MM.1S (cell line): ENCODE measurements around the gene LHCGR.

Experiments
- DNase-seq: peaks from one replicate; pipeline ENCODE4 v3.0.0-alpha.2; 2015
- H2AFZ ChIP-seq: fragments of 300-600 bp; sonication (generic); 2 replicates; pipeline ENCODE4 v1.6.0; 2016; ENCODE audit warnings: antibody characterized with exemption, low read length
- H3F3A ChIP-seq: fragments of 300-600 bp; sonication (generic); 2 replicates; pipeline ENCODE4 v1.6.1; 2016; ENCODE audit warnings: mild to moderate bottlenecking, antibody characterized with exemption, low read length, moderate library complexity, mixed read lengths; ENCODE audit not compliant: insufficient read depth
- H3K27ac ChIP-seq: fragments of 300-600 bp; sonication (generic); 2 replicates; pipeline ENCODE4 v1.5.1; 2016; ENCODE audit warnings: mild to moderate bottlenecking, low read length
- H3K27me3 ChIP-seq: fragments of 300-600 bp; sonication (generic); replicated peaks from 2 replicates; pipeline ENCODE4 v1.6.0; 2016; ENCODE audit warnings: low read length; ENCODE audit not compliant: insufficient read depth
- H3K36me3 ChIP-seq: fragments of 300-600 bp; sonication (generic); replicated peaks from 2 replicates; pipeline ENCODE4 v1.6.1; 2016; ENCODE audit warnings: mild to moderate bottlenecking, low read length, mixed read lengths; ENCODE audit not compliant: insufficient read depth
- H3K4me1 ChIP-seq: fragments of 300-600 bp; sonication (generic); 2 replicates; pipeline ENCODE4 v1.6.1; 2016; ENCODE audit warnings: low read length, mixed read lengths
- H3K4me2 ChIP-seq: fragments of 300-600 bp; sonication (generic); 2 replicates; pipeline ENCODE4 v1.6.0; 2016; ENCODE audit warnings: low read depth, low read length
- H3K4me3 ChIP-seq: fragments of 300-600 bp; sonication (generic); 2 replicates; pipeline ENCODE4 v1.5.1; 2016; ENCODE audit warnings: low read length, mixed read lengths
- H3K79me2 ChIP-seq: fragments of 300-600 bp; sonication (generic); 2 replicates; pipeline ENCODE4 v1.6.1; 2016; ENCODE audit warnings: mixed run types, low read length, mixed read lengths
- H3K9ac ChIP-seq: fragments of 300-600 bp; sonication (generic); 2 replicates; pipeline ENCODE4 v1.6.1; 2016; ENCODE audit warnings: low read length, mixed read lengths
- H3K9me2 ChIP-seq: fragments of 300-600 bp; sonication (generic); replicated peaks from 2 replicates; pipeline ENCODE4 v1.6.1; 2016; ENCODE audit warnings: mild to moderate bottlenecking, low read length, mixed read lengths; ENCODE audit not compliant: insufficient read depth
- H3K9me3 ChIP-seq: fragments of 300-600 bp; sonication (generic); replicated peaks from 2 replicates; pipeline ENCODE4 v1.6.1; 2016; ENCODE audit warnings: mild to moderate bottlenecking, low read length, mixed read lengths; ENCODE audit not compliant: insufficient read depth
- H4K20me1 ChIP-seq: fragments of 300-600 bp; sonication (generic); 2 replicates; pipeline ENCODE4 v1.6.1; 2016; ENCODE audit warnings: mild to moderate bottlenecking, low read length, moderate library complexity, mixed read lengths; ENCODE audit not compliant: insufficient read depth
- EZH2 ChIP-seq: fragments of 300-600 bp; sonication (generic); optimal IDR thresholded peaks from 2 replicates; pipeline ENCODE3; 2017; ENCODE audit warnings: low read depth, mild to moderate bottlenecking, antibody characterized with exemption, low read length, mixed read lengths
- EZH2phosphoT487 ChIP-seq: fragments of 300-600 bp; sonication (generic); IDR thresholded peaks from 2 replicates; pipeline ENCODE4 v1.6.1; 2018; ENCODE audit warnings: antibody characterized with exemption, low read length
- TF ChIP-seq, protein P1 (sequence below): fragments of 300-600 bp; sonication (generic); IDR thresholded peaks from 2 replicates; pipeline ENCODE4 v1.5.1; 2016; ENCODE audit warnings: antibody characterized with exemption, low read length, mixed read lengths

Gene LHCGR

DNA sequence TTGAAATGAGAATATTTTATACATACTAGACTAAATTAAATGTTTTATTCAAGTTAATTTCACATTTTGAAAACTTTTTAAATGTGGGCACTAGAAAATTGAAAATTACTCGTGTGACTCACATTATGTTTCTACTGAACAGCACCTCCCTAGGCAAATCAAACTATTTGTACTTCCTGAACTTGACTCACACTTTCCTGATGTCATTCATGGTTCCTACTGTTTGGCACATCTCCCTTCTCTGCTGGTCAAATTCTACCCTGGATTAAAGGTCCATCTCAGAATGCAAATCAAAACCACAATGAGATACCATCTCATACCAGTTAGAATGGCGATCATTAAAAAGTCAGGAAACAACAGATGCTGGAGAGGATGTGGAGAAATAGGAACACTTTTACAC is 16.7 kb downstream of the LHCGR start:
- Histone ChIP-seq H3K9me2 (no peaks in the 10 kb centered on the region), H2AFZ (no peak overlapping the region), H3K9ac (no peak overlapping the region), H3K27ac (no peak overlapping the region), H4K20me1 (no peaks in the 10 kb centered on the region), H3K4me1 (no peaks in the 10 kb centered on the region), H3K27me3 (no peaks in the 10 kb centered on the region), H3K36me3 (no peaks in the 10 kb centered on the region), H3K4me2 (no peak overlapping the region), H3F3A (no peaks in the 10 kb centered on the region), H3K79me2 (no peaks in the 10 kb centered on the region), H3K4me3 (no peak overlapping the region), H3K9me3 (no peaks in the 10 kb centered on the region)
- TF ChIP-seq, protein P1, sequence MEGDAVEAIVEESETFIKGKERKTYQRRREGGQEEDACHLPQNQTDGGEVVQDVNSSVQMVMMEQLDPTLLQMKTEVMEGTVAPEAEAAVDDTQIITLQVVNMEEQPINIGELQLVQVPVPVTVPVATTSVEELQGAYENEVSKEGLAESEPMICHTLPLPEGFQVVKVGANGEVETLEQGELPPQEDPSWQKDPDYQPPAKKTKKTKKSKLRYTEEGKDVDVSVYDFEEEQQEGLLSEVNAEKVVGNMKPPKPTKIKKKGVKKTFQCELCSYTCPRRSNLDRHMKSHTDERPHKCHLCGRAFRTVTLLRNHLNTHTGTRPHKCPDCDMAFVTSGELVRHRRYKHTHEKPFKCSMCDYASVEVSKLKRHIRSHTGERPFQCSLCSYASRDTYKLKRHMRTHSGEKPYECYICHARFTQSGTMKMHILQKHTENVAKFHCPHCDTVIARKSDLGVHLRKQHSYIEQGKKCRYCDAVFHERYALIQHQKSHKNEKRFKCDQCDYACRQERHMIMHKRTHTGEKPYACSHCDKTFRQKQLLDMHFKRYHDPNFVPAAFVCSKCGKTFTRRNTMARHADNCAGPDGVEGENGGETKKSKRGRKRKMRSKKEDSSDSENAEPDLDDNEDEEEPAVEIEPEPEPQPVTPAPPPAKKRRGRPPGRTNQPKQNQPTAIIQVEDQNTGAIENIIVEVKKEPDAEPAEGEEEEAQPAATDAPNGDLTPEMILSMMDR = no peak
- no peak for TF ChIP-seq EZH2
- TF ChIP-seq EZH2phosphoT487 = no peak
- no peak for DNase-seq

- TF ChIP-seq, protein P1 = no peak
- no peak for TF ChIP-seq EZH2
- TF ChIP-seq EZH2phosphoT487 = no peak
These were observed 19.3 kb downstream of the LHCGR start for GRCh38 chr2:48736251-48736650.

DNA sequence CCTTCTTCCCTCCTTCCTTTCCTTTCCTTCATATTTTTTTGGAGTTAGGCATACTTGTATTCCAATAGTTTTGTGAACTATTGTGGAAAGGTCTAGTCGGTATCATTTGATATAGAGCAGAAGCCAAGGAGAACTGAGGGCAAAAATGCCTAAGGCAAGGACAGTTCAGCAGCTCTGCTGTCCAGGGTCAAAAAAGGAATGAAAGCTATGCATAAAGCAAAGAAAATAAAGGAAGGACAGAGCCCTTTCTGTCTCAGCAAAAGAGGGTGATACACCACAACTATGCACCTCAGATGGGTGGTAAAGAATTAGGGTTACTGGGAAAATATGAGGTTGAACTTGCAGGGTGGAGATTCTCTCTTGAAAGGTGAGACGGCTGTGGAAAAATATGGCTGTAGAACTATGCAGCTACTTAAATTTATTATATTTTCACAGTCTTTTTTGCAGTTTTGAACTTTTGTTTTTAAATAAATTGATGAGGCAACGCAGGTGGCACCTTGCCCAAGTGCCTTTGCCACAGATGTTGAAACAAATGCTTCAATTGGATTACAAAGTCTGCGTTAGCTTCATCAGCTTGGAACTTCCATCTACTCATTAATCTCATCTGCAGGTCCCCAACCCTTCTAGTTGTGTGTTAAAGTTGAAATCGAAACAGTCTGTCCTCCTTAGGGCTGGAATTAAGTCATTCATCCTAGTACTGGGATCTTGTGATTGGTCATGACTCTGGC is 20.8 kb downstream of the LHCGR start:
- DNase-seq = no peak
- H3K9me3 ChIP-seq = no peaks in the 10 kb centered on the region

More at GRCh38 chr2:48736251-48736650, 19.3 kb downstream of the LHCGR start:
- Histone ChIP-seq H3K4me2 (no peak overlapping the region), H3K9ac (no peak overlapping the region), H3K9me3 (no peaks in the 10 kb centered on the region), H2AFZ (no peak overlapping the region), H3K27ac (no peak overlapping the region), H3K4me3 (no peak overlapping the region), H4K20me1 (no peaks in the 10 kb centered on the region), H3K27me3 (no peaks in the 10 kb centered on the region), H3K4me1 (no peaks in the 10 kb centered on the region), H3F3A (no peaks in the 10 kb centered on the region), H3K9me2 (no peaks in the 10 kb centered on the region), H3K36me3 (no peaks in the 10 kb centered on the region), H3K79me2 (no peaks in the 10 kb centered on the region)
- DNase-seq = no peak

More for the DNA sequence above, 20.8 kb downstream of the LHCGR start:
- H4K20me1 ChIP-seq = no peaks in the 10 kb centered on the region
- no peaks in the 10 kb centered on the region for H3K27me3 ChIP-seq
- TF ChIP-seq EZH2phosphoT487 (no peak), EZH2 (no peak)
- TF ChIP-seq, protein P1 = no peak
- no peaks in the 10 kb centered on the region for H3K9me2 ChIP-seq
- H3K4me2 ChIP-seq = no peak overlapping the region
- no peaks in the 10 kb centered on the region for H3F3A ChIP-seq
- no peak overlapping the region for H3K9ac ChIP-seq
- H2AFZ ChIP-seq = no peak overlapping the region
- H3K79me2 ChIP-seq = no peaks in the 10 kb centered on the region
- no peaks in the 10 kb centered on the region for H3K36me3 ChIP-seq
- H3K4me3 ChIP-seq = no peak overlapping the region
- no peaks in the 10 kb centered on the region for H3K4me1 ChIP-seq
- no peak overlapping the region for H3K27ac ChIP-seq
